AG04449 (cell line): Measurements from ENCODE around the gene CMIP.

Experiments used
- CTCF ChIA-PET: fragments of 350-600 bp; formaldehyde crosslinking; extraction: SDS; loops from one replicate; lab custom pipeline; 2021; ENCODE audit warnings: antibody characterized with exemption; lab: Yijun Ruan, JAX
- POLR2A ChIA-PET: fragments of 400-600, 350-600 bp; formaldehyde crosslinking; extraction: SDS; loops from one replicate; lab custom pipeline; 2020; ENCODE audit warnings: antibody characterized with exemption, inconsistent platforms; lab: Yijun Ruan, JAX
- DNase-seq: peaks from one replicate; pipeline ENCODE4 v3.0.0-alpha.2; 2010; ENCODE audit warnings: low read depth, low spot score
- H3K4me3 ChIP-seq: 2 replicates; pipeline ENCODE4 v1.5.1; 2011; ENCODE audit warnings: low read depth, mild to moderate bottlenecking, control low read depth, low read length
- TF ChIP-seq, protein P1 (sequence below): IDR thresholded peaks from one replicate; pipeline ENCODE4 v1.5.1; 2011; ENCODE audit warnings: mild to moderate bottlenecking, moderate library complexity, low read length, control low read depth, inconsistent platforms; ENCODE audit not compliant: insufficient read depth; ENCODE audit errors: missing control alignments

CMIP gene

GRCh38 chr16:81550432-81550808, 105.8 kb downstream of the CMIP start:
- ChIA-PET POLR2A (no interaction called here), CTCF (no interaction called here)
- TF ChIP-seq, protein P1, sequence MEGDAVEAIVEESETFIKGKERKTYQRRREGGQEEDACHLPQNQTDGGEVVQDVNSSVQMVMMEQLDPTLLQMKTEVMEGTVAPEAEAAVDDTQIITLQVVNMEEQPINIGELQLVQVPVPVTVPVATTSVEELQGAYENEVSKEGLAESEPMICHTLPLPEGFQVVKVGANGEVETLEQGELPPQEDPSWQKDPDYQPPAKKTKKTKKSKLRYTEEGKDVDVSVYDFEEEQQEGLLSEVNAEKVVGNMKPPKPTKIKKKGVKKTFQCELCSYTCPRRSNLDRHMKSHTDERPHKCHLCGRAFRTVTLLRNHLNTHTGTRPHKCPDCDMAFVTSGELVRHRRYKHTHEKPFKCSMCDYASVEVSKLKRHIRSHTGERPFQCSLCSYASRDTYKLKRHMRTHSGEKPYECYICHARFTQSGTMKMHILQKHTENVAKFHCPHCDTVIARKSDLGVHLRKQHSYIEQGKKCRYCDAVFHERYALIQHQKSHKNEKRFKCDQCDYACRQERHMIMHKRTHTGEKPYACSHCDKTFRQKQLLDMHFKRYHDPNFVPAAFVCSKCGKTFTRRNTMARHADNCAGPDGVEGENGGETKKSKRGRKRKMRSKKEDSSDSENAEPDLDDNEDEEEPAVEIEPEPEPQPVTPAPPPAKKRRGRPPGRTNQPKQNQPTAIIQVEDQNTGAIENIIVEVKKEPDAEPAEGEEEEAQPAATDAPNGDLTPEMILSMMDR: no peak

GRCh38 chr16:81551151-81551808, 106.7 kb downstream of the CMIP start:
- no peak for DNase-seq
- no peak overlapping the region for H3K4me3 ChIP-seq
- POLR2A ChIA-PET: no interaction called here
- TF ChIP-seq, protein P1: no peak
- CTCF ChIA-PET: no interaction called here

More at GRCh38 chr16:81550432-81550808, 105.8 kb downstream of the CMIP start:
- no peak overlapping the region for H3K4me3 ChIP-seq
- no peak for DNase-seq

- ChIA-PET POLR2A (no interaction called here), CTCF (interaction anchor here (0.9 kb wide), 1 partner anchor 57 kb away, joined by 3 read pairs; no protein-coding TSS in a partner anchor)
- TF ChIP-seq, protein P1: no peak
- no peak overlapping the region for H3K4me3 ChIP-seq
- no peak for DNase-seq
These were observed 107.3 kb downstream of the CMIP start for GRCh38 chr16:81551821-81552304.

- no peak overlapping the region for H3K4me3 ChIP-seq
- POLR2A ChIA-PET: no interaction called here
- no peak for DNase-seq
- CTCF ChIA-PET: interaction anchor here (0.9 to 1.5 kb wide), 2 partner anchors 9 to 56 kb away, joined by 3 read pairs; no protein-coding TSS in a partner anchor
- TF ChIP-seq, protein P1: no peak
These were observed 108.1 kb downstream of the CMIP start for GRCh38 chr16:81552743-81553079.

DNA sequence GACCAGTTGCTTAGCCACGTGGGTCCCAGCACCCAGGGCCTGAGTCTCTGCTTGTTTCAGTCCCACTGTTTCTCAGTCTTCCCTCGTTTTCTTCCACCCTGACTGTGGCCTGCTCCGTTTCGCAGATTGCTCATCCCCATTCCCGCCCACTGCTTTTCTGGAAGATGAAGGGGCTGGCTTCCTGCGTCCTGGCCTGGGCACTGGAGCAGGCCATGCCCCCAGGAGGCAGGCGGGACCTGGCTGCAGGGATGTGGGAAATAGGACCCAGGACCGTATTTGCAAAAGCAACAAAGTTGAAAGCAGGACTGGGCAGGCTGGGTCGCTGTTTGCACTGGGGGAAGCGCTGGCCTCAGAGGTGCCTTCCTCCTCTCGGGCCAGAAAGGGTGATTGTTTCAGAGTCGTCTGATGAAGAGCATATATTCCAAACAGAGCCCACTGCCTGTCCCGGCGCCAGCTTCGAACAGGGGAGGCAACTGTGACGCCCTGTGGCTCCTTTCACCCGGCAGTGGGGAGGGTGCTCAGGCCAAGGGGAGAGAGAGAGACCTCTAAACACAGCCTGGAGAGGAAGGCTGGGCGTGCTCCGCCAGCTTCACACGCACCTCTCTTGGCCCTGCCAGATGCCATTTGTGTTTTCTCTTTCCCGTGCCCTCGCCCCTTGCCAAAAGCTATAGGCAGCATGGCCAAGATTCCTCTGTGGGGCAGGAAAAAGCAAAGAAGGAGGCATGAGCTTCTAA, 108.6 kb downstream of the CMIP start:
- ChIA-PET CTCF (interaction anchor here (0.9 to 1.5 kb wide), 2 partner anchors 9 to 56 kb away, joined by 3 read pairs; no protein-coding TSS in a partner anchor), POLR2A (no interaction called here)
- H3K4me3 ChIP-seq: no peak overlapping the region
- TF ChIP-seq, protein P1: no peak
- no peak for DNase-seq
